GM18861 (cell line): ENCODE measurements around the gene RNF144B.
"Not testable (repeated sequence)": the region's sequence is repeated elsewhere in the genome, so short reads cannot be mapped to it uniquely, and the experiment has no call there.

Experiments
- ATAC-seq: cut with Tn5 transposase; IDR thresholded peaks from one replicate; pipeline ENCODE4 v1.9.1; 2021; ENCODE audit not compliant: unreplicated experiment

The RNF144B gene

DNA sequence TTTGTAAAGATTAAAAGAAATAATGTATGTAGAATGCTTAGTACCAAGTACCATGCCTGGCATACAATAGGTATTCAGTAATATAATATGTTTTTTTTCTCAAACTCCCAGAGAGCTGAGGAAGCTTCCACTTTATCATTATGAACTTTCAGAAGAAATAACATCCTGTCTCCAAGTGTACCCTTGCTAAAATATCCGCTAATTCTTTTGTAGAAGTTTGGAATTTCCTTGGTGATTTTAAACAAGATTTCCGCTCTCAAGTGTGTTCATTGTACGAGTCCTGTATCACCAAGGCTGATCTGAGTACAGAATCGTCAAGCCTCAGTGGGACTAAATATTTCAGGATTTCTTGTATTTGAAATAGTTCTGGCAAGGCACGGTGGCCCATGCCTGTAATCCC is 16.1 kb upstream of the RNF144B start:
- no peak for ATAC-seq

DNA sequence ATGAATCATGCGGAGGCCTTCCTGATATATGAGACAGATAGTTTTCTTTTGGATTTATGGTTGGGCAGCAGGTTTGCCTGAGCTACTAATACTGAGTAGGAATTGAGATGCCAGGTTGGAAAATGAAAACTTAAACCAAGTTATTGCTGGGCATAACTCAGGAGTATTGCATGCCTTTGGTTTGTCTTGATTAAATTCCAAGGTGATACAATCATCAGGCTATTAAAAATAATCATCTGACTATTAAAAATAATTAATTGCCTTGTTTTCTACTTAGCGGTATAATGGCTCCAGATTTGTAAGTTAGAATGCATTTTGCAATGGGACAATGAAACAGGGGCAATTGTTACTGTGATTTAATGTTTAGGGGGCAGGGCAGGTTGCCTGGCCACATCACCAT is 15.5 kb upstream of the RNF144B start:
- no peak for ATAC-seq

DNA sequence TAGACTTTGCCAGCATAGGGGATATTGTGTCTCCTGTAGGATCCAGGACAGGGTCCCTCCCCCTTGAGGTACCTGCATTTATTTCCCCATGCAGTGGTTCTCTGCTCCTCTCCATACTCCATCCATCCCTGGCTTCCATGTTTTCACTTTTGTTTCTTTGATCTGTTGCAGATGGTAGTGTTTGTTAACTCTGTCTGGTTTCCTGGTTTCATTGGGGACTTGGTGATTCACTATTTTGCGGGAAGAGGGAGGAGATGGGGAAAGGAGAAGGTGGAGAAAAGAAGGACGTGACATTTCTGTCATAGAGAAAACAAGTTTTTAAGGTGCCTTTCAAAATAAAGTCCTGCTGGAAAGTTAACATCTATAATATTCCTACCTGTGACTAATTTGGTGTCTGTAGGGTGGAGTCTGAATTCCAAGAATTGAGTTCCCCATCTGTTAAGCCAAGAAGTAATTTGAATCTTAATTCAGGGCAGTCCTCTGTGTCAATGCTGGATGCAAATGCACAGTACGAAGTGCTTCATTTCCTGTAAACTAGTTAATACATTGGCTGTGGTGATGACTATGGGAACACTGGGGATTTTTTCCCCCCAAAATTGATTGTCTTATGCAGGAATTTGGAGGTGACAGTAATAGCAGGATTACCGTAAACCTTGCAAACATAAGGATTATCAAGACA is 6.9 kb upstream of the RNF144B start:
- ATAC-seq, result no peak

DNA sequence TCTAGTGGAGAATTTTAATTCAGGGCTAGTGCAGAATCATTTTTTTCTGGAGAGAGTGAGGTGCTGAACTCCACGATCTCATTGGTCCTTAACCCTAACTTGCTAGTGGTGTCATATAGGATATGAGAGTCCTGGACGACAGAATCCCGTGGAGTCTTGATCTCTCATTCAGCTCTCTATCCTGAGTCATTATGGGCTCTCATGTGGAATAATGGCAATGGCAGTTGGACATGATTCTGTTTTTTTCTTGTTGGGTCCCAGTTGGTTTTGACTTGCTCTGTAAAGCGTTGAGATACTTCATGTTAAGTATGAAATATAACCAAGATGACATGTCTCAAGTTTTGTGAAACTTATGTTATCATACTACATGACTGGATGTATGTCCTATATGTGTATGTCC is 6.3 kb upstream of the RNF144B start:
- no peak for ATAC-seq

DNA sequence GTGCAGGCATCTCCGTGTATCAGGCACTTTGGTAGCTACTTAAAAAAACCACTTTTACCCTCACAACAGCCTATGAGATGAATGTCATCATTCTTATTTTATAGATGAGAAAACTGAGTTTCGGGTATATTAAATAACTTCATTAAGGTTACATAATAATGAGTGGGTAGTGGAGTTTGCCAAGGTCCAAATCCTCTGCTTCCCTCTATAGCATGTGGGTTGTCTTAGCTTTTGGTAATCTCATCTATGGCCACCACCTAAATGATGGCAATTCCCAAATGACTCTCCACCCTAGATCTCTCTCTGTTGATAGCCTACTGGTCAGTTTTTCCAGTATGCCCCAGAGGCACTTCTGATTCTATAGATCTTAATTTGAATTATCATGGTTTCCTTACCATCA is 3.7 kb upstream of the RNF144B start:
- ATAC-seq, result no peak

DNA sequence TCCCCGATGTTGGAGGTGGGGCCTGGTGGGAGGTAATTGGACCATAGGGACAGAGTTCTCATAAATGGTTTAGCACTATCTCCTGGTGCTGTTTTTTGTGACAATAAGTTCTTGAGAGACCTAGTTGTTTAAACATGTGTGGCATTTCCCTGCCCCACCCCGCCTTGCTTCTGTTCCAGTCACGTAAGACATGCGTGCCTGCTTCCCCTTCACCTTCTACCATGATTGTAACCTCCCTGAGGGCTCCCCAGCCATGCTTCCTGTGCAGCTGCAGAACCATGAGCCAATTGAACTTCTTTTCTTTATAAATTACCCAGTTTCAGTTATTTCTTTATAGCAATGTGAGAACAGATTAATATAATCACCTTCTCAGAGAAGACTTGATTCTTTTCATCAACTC is 2.5 kb upstream of the RNF144B start:
- ATAC-seq, result no peak

DNA sequence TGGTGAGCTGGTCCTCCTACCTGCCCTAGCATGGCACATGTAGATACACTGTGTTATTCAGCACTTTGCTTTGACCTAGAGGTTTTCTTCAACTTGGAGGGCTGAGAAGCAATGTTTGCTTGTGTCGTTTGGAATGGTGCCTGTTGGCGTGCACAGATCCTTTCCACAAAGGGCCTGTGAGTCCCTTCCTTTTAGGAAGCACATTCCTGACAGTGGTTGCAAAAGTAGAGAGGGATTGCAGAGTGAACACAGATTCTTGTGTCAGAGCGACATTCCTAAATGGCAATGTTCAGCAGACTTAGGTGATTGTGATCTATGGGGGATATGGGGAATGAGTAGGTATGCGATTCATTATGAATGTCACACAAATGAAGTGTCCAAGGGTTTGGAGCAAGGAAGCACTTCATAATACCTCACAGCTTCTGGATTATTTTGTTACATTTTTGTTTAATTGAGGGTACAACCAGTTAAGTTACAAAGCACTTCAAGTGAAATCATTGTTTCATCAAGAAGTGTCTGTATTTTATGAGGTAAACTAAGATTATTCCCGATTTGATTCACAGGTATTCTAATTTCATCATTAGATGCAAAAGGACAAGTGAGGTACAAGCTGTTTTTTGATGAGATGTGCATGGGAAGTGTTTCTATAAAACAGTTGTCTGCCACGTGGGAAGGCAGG is 713 bp upstream of the RNF144B start:
- no peak for ATAC-seq

DNA sequence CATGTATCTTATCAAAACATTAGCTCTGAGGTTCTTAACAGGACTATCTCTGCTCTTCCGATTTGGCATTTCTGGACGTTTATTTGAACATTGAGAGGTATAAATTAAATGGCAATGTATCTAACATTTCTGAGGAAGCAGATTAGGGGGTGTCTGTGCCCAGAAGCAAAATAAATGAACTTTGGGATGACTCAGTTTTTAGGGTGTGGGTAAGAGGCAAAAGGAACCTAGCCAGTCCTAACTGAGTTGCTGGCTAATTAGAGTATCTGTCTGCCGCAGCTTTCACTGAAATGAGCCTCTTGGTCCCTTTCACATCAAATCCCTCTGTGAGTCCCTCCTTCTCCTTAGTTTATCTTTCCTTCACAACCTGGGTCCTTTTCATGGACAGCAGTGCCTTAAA is 1.1 kb downstream of the RNF144B start:
- no peak for ATAC-seq

DNA sequence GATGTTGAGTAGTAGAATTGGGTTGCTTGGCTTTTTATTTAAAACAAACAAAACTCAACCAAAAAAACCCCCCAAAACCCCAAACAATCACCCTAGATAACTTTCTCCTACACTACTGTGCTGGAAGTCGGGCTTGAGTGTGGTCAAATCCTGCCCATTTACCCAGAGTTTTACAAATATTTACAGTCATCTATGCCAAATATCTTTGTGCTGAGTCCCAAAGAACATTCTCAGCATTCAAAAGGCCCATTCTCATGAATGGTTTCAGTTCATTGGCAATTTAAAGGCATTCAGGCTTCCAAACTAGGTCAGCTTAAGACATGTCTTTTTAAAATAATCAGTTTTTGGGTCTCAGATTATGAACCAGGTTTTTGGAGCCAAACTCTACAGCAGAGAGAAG is 1.8 kb downstream of the RNF144B start:
- no peak for ATAC-seq

DNA sequence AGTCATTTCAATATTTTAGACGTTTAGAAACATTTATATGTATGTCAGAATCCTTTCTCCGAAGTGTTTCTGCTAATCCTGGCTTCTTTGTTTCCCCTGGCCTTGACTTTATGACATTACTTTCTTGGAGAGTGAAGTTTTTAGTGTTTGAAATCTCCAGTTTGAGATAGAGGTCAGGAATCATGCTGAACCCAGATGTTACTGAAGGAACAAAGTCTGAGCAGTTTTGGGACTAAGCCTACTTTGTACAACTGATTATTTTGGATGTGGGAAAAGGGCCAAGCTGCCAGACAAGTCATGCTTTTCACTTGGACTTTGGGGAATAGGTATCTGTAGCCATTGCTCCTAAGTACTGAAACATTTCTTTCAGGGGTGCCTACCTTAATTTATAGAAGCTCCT is 2.3 kb downstream of the RNF144B start:
- no peak for ATAC-seq

DNA sequence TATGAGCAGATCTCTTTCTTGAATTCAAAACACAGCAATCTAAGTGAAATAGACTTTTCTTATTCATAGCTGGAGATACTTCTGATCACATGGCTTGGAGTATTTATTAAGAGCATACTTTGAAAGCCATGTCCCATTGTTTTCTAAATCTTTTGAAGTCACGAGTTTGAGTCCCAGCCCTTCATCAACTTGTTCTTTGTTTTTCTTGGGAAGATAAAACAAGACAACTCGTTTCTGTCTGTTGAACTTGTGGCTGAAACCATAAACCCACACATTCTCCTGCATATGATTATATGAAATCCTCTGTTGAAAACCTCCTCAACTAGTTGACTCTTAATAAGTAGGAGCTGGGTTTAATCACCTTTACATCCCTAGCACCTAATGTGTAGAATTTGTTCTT is 3.3 kb downstream of the RNF144B start:
- no peak for ATAC-seq

DNA sequence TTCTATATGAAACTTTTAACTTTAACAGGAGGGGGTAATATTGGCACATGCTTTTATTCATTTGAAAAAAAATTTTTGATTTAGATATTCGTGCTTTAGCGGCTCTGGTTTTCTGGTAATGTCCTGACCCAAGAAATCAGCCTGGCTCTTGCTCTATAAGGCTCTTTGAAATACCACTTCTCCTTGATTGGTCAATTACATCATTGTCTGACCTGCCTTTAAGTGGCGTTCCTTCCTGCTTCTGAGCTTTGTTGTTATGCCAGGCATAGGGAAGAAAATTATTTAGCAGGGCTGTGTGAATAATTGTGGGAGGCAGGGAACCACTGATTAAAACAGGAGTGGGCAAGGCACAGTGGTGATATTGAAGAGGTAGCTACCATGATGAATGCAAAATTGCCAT is 3.9 kb downstream of the RNF144B start:
- ATAC-seq, result no peak

DNA sequence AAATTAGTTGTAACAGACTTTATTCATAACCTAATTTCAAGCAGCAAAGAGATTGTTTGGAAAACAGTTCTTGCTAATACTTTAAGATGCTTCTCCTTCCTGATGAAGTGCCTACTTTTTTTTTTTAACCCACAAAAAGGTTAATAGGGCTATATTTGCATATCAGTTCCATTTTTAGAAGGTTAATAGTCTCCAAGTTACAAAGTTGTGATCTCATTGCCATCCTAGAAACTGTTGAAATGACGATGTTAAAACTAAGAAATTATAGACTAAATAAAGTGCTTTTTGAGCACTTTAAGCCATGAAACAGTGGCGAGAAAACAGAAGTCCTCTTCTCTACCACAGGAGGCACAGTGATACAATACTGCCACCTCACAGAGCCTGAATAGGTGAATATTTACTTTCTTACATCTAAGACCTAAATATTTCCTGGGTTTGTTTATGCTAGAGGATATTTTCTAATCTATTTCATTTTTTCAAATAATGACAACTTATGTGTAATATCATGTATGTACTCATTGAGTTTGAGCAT is 5.3 kb downstream of the RNF144B start:
- ATAC-seq, result no peak

DNA sequence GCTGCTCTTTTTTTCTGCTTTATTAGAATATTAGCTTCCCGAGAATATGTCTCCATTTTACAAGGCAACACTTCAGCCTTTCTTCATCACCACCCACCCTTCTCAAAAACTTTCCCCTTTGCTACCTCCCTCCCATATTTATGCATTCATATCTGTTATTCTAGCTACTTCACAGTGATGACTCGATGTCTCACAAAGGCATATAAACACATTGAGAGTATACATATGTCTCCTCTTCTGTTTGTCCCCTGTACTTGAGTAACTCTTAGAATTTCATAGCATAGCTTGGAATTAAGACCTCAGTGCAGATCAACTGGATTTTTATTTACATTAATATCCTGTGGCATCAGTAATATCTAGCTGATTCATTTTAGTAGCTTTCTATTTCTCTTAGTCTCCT is 6.5 kb downstream of the RNF144B start:
- no peak for ATAC-seq

DNA sequence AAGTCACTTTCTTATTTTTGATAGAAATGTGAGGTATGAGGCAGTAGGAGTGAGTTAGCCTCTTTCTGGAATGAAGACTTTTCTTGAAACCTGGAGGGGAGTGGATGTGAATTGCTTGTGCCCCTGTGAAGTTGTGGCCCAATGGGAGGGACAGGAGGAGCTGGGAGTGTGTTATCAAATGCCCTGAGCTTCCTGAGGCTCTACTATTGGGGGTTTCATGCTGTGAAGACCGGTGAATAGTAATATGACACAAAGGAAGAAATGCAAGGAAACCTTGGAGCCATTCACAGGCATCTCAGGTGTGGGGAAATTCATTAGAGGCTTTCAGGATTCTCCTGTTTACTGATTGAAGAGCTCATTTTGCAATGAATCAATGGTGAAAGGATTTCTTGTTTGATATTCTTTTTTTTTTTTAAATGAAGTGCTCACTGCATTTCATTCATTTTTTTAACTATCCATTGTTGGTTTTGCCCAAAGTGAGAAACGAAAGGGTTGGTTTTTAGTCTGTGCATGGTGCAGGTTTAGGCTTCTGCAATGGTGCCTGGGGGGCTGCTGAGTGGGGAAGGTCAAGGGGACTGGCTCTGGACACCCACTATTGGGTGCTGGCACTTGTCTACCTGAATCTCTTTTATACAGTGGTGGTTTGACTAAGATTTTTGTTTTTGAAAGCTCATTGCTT is 8.2 kb downstream of the RNF144B start:
- ATAC-seq, result no peak

DNA sequence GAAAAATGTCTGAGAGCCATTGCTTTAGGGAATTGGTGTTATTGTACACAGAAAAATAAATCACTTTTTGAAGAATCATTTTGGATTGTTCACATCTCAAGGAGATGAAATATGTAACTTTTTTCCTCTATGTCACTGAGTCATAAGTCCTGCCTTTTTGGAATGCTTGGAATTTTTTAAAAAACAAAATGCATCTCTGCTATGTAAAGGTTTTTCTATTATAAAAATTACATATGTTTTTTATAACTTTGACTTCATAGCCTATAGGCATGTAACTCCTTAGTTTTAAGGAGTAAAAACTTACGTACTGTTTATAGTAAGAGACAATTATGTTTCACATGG is 8.7 kb downstream of the RNF144B start:
- no peak for ATAC-seq

DNA sequence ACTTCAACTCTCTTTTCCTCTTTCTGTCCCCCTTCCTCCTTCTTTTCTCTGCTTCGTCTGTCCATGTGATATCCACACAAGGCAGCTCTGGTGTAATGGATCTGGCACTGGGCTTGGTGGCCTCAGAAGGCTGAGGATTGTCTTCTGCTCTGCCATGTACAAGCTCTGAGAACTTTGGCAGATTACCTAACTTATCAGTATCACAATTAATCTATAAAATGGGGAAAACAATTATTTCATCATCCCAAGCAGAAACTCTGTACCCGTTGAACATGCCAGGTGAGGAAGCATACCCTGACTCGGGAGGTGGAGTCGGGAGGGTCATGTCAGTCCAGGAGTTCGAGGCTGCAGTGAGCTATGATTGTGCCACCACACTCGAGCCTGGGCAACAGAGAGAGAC is 10.6 kb downstream of the RNF144B start:
- ATAC-seq, result no peak

DNA sequence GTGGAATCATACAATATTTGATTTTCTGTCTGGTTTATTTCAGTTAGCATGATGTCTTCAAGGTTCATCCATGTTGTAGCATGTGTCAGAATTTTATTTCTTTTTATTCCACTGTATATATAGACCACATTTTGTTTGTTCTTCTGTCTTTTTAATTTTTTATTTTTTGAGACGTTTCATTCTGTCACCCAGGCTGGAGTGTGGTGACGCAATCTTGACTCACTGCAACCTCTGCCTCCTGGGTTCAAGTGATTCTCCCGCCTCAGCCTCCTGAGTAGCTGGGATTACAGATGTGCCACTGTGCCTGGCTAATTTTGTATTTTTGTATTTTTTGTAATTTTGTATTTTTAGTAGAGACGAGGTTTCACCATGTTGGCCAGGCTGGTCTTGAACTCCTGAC is 11.1 kb downstream of the RNF144B start:
- ATAC-seq, result not testable (repeated sequence)

DNA sequence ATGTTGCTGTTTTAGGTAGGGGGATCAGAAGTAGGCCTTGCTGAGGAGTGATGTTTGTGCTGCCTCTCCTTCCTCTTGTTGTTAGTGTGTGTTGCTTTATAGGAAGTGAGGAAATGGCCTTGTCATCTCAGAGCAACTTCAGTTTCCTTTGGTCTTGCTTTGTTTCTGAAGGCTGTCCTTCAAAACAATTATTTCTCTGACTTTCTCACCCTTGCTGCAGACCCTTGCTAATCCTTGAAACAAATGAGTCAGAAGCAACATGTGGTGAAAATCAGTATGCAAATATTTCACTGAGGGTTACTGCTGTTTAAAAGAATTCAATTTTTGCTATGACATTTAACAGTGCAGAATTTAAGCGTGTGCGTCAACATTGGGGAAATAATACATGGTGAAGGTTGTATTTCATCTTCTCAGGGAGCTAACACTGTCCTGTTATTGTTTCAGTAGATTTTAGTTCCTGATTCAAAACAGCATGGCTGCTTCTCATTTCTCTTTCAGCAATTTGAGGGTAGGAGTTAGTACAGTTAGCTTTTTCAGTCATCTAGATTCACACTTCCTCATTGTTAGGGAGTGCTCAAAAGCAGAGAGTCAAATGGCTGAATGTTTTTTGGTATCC is 13.8 kb downstream of the RNF144B start:
- ATAC-seq, result peak; percentile 87

DNA sequence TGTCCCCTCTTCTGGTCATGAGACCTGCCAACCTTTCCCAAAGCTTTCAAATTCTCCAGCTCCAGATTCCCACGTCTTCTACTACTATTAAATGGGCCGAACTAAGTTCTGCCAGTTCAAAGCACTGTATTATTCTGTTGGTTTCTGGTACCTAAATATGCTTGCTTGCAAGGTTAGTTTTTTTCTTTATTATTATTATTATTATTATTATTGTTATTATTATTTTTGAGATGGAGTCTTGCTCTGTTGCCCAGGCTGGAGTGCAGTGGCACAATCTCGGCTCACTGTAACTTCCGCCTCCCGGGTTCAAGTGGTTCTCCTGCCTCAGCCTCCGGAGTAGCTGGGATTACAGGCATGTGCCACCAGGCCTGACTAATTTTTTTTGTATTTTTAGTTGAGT is 17.8 kb downstream of the RNF144B start:
- not testable (repeated sequence) for ATAC-seq

DNA sequence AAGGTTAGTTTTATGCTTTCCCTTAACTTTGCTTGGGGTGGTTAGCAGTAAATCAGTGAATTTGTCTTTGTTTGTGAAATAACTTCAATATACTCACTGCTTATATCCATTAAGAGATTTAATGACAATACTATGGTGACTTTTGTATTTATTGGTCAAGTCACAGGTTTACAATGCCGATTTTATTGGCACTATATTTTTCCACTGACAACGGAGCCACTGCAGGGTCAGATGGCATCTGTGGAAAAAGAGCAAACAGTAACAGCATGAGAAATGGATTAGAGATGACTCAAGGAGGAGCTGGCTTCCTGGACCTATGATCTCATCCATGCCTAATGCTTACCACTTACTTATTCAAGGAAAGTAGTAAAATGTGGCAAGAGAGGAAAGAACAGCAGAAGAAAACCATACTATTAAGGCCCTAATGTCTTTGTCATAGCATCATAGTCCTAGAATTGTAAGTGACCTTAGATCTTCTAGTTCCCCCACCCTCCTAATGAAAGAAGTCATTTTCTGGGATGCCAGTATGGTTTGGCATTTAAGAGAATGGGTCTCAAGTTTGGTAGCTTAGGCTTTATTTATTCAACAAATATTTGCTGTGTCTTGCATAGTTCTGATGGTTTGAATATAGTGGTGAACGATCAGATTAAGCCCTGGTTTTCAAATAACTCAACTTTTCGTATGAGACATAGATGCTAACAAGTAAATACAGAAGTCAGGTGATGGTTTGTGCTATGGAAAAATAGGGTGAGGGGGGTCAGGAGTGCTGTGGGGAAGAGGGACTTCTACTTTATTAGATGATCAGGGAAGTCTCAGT is 18.5 kb downstream of the RNF144B start:
- no peak for ATAC-seq
